GM18951 (cell line): Measurements from ENCODE around the gene CCDC158.

Experiments used
- POLR2A ChIP-seq: IDR thresholded peaks from 4 replicates; pipeline ENCODE4 v1.6.1; 2011; ENCODE audit warnings: mild to moderate bottlenecking; ENCODE audit not compliant: insufficient read length, insufficient read depth; ENCODE audit errors: extremely low read depth
- in situ Hi-C: fragments of 300-500 bp; cut with MboI; formaldehyde crosslinking; loops from one replicate; pipeline ENCODE4 v1.12.0; 2022; ENCODE audit warnings: low sequenced_read_pairs, mixed read lengths, inconsistent platforms; ENCODE audit not compliant: unreplicated experiment

Gene CCDC158

DNA sequence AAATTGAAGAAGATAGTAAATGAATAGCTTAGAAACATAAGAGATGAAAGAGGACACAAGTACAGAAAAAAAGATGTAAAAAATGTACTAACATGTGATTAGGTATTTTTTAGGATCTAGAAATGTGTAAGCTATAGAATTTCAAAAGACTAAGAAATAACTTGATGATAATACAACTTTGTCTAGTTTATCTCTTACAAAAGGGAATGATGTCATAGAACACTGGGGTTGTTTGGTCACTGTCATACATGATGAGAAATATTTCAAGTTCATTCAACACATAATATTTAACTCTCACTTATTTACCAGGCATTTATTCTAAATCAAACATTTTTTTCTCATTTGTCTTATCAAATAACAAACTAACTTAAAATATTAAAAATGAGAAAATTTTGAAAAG, 95.9 kb downstream of the CCDC158 start:
- in situ Hi-C loops = no loop called here

DNA sequence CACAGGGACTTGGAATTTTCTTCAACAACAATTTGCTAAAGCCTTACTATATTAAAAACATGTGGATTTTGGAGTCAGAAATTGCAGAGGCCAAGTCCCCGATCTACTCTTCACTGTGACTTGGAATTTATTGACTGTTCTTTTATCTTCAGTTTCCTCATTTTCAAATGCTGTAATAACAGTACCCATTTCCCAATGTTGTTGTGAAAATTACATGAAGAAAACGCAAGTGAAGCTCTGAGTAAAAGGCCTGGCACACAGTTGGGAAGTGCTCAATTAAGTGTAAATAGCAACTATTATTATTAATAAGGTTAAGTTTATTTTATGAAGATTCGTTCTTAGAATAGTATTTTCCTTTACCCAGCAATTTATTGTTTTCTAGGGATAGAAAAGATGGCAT, 98.7 kb downstream of the CCDC158 start:
- in situ Hi-C loops = no loop called here
- no peak for TF ChIP-seq POLR2A

More for the DNA sequence above, 95.9 kb downstream of the CCDC158 start:
- no peak for TF ChIP-seq POLR2A

DNA sequence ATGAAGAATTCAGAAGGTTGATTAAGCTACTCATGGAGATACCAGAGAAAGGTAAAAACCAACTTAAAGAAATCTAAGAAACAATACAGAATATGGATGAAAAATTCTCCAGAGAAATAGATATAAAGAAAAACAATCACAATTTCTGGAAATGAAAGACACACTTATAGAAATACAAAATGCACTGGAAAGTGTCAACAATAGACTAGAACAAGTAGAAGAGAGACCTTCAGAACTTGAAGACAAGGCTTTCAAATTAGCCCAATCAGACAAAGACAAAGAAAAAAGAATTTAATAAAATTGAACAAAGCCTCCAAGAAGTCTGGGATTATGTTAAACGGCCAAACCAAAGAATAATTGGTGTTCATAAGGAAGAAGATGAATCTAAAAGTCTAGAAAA, 104.8 kb downstream of the CCDC158 start:
- TF ChIP-seq POLR2A = no peak
- in situ Hi-C loops = no loop called here

DNA sequence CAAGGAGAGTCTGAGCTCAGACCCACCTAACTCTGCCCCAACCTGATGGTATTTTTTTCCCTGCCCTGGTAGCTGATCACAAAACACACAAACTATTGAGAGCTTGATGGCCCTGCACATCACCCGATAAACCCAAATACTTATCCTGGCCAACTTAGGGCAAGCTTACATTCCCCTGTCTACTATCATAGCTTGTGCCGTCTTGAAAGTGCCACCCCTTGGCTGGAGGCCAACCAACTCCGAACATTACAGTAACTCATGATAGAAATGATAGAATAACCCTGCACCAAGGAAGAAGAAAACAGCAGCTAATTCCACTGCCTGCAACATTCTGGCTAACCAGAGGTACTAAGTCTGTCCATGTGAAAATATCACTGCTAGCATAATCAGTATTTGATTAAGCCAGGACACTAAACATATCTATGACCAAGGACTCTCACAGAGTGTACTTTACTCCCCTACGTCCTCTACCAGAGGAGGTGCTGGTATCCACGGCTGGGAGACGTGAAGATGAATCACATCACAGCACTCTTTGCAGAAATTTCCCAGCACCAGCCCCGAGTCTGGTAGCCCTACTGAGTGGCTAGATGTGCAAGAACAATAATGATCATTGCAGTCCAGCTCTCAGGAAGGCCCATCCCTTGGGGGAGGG, 105.5 kb downstream of the CCDC158 start:
- in situ Hi-C loops = no loop called here
- TF ChIP-seq POLR2A = no peak

DNA sequence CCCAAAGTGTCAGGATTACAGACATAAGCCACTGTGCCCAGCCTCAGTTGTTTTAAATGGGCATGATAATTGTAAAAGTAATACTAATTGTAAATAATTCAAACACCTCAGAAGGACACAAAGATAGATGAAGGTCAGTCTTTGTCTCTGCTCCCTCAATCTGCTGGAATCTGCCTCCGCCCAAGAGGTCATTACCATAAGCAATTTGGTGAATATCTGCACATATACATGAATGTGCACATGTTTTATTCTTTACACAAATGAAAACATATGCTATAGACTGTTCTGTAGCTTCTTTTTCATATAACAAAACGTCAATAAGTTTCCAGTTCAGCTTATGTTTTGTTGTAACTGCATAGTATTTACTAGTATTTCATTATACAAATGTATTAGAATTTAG, 107.4 kb downstream of the CCDC158 start:
- no peak for TF ChIP-seq POLR2A
- in situ Hi-C loops = no loop called here

DNA sequence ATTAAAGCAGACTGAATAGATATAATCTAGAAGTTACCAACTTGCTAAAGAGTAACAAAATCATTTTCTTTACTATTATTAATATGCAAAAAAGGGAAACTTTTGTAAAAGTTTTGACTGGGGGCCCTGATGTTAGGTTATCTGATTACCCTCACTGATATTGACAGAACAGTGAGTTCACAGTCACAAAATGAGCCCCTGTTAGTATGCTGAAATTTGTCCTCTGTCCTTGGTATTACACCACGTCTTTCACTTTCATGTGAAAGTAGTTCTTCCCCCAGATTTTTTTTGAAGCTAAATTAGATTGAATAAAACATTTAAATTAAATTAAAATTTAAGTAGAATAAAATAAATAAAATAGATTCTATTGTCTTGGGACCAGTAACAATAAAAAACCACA, 108.5 kb downstream of the CCDC158 start:
- in situ Hi-C loops = no loop called here
- TF ChIP-seq POLR2A = no peak

GRCh38 chr4:76311896-76312331, 109.0 kb downstream of the CCDC158 start:
- TF ChIP-seq POLR2A = no peak
- in situ Hi-C loops = no loop called here

GRCh38 chr4:76310683-76311082, 110.3 kb downstream of the CCDC158 start:
- in situ Hi-C loops = no loop called here
- no peak for TF ChIP-seq POLR2A

- in situ Hi-C loops = no loop called here
- no peak for TF ChIP-seq POLR2A
Measured at GRCh38 chr4:76309939-76310550, 110.9 kb downstream of the CCDC158 start.

- no peak for TF ChIP-seq POLR2A
- in situ Hi-C loops = no loop called here
Measured at GRCh38 chr4:76308548-76308947, 112.4 kb downstream of the CCDC158 start.

DNA sequence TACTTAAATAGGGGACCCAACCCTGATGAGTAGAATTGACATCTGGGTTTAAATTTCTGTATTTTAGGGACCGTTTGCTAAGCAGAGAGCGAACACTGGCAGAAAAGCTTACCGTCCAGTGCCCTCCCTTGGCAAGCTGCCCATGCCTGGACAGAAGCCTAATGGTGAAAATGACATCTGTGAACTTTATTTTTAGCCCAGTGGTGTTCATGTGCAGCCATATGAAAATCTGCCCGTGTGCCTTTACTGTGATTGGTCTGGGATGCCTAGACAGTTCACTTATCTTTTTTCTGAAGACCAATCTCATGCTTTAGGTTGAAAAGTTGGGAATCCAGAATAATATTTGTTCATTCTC, 113.3 kb downstream of the CCDC158 start:
- in situ Hi-C loops = no loop called here
- TF ChIP-seq POLR2A = no peak

GRCh38 chr4:76306882-76307659, 113.9 kb downstream of the CCDC158 start:
- in situ Hi-C loops = no loop called here
- no peak for TF ChIP-seq POLR2A

- in situ Hi-C loops = no loop called here
- no peak for TF ChIP-seq POLR2A
Measured at GRCh38 chr4:76305971-76306881, 114.7 kb downstream of the CCDC158 start, which contains the start of gene STBD1. STBD1 (plus strand) TSS chr4:76306733; CDS start chr4:76306770, 37 bp downstream.
